ENCODE data around the gene DNM3. TPM values are rescaled to one million over a fixed set of nuclear protein-coding genes. Genes with fewer than 3 reads are reported as not detected.

The DNM3 gene
- total RNA-seq, 1 donor from 2014 or later, result 7.7 TPM

GRCh38 chr1:172179918-172180317 is 338.6 kb downstream of the DNM3 start:
- H3K4me3 Mint-ChIP-seq (ENCODE audit: unreplicated experiment), result no peak overlapping the region

GRCh38 chr1:172180501-172181285 is 339.4 kb downstream of the DNM3 start:
- no peak overlapping the region for H3K27ac Mint-ChIP-seq (ENCODE audit: unreplicated experiment)
- H3K4me1 Mint-ChIP-seq (ENCODE audit: unreplicated experiment), result peaks cover 8% of the 10 kb centered on the region
- H3K36me3 Mint-ChIP-seq (ENCODE audit: low read depth, unreplicated experiment), result no peaks in the 10 kb centered on the region
- H3K27me3 Mint-ChIP-seq (ENCODE audit: unreplicated experiment), result peaks cover 2% of the 10 kb centered on the region
- no peak for DNase-seq (ENCODE audit: low spot score)
- no peak for TF ChIP-seq CTCF (IDR thresholded peaks at IDR 0.05; ENCODE audit: unreplicated experiment)
- H3K9me3 Mint-ChIP-seq (ENCODE audit: unreplicated experiment), result no peaks in the 10 kb centered on the region
- no peak overlapping the region for H3K4me3 Mint-ChIP-seq (ENCODE audit: unreplicated experiment)

More at GRCh38 chr1:172179918-172180317, 338.6 kb downstream of the DNM3 start:
- Mint-ChIP-seq H3K27me3 (ENCODE audit: unreplicated experiment) (peaks cover 2% of the 10 kb centered on the region), H3K36me3 (ENCODE audit: low read depth, unreplicated experiment) (no peaks in the 10 kb centered on the region), H3K27ac (ENCODE audit: unreplicated experiment) (no peak overlapping the region), H3K4me1 (ENCODE audit: unreplicated experiment) (peaks cover 4% of the 10 kb centered on the region), H3K9me3 (ENCODE audit: unreplicated experiment) (no peaks in the 10 kb centered on the region)
- no peak for TF ChIP-seq CTCF (IDR thresholded peaks at IDR 0.05; ENCODE audit: unreplicated experiment)
- DNase-seq (ENCODE audit: low spot score), result no peak

GRCh38 chr1:172184506-172185191 is 343.4 kb downstream of the DNM3 start:
- no peaks in the 10 kb centered on the region for H3K9me3 Mint-ChIP-seq (ENCODE audit: unreplicated experiment)
- H3K4me1 Mint-ChIP-seq (ENCODE audit: unreplicated experiment), result peaks cover 5% of the 10 kb centered on the region
- H3K36me3 Mint-ChIP-seq (ENCODE audit: low read depth, unreplicated experiment), result no peaks in the 10 kb centered on the region
- no peak for TF ChIP-seq CTCF (IDR thresholded peaks at IDR 0.05; ENCODE audit: unreplicated experiment)
- H3K27me3 Mint-ChIP-seq (ENCODE audit: unreplicated experiment), result peaks cover 2% of the 10 kb centered on the region
- DNase-seq (ENCODE audit: low spot score), result no peak
- no peak overlapping the region for H3K4me3 Mint-ChIP-seq (ENCODE audit: unreplicated experiment)
- no peak overlapping the region for H3K27ac Mint-ChIP-seq (ENCODE audit: unreplicated experiment)

GRCh38 chr1:172185211-172185610 is 343.9 kb downstream of the DNM3 start:
- H3K9me3 Mint-ChIP-seq (ENCODE audit: unreplicated experiment), result no peaks in the 10 kb centered on the region
- peaks cover 5% of the 10 kb centered on the region for H3K4me1 Mint-ChIP-seq (ENCODE audit: unreplicated experiment)
- TF ChIP-seq CTCF (IDR thresholded peaks at IDR 0.05; ENCODE audit: unreplicated experiment), result no peak
- H3K27me3 Mint-ChIP-seq (ENCODE audit: unreplicated experiment), result peaks cover 2% of the 10 kb centered on the region
- DNase-seq (ENCODE audit: low spot score), result no peak
- H3K36me3 Mint-ChIP-seq (ENCODE audit: low read depth, unreplicated experiment), result no peaks in the 10 kb centered on the region
- no peak overlapping the region for H3K27ac Mint-ChIP-seq (ENCODE audit: unreplicated experiment)
- H3K4me3 Mint-ChIP-seq (ENCODE audit: unreplicated experiment), result no peak overlapping the region

- TF ChIP-seq CTCF (IDR thresholded peaks at IDR 0.05; ENCODE audit: unreplicated experiment), result no peak
- Mint-ChIP-seq H3K9me3 (ENCODE audit: unreplicated experiment) (no peaks in the 10 kb centered on the region), H3K27me3 (ENCODE audit: unreplicated experiment) (peaks cover 2% of the 10 kb centered on the region), H3K27ac (ENCODE audit: unreplicated experiment) (no peak overlapping the region), H3K4me1 (ENCODE audit: unreplicated experiment) (peaks cover 5% of the 10 kb centered on the region), H3K4me3 (ENCODE audit: unreplicated experiment) (no peak overlapping the region), H3K36me3 (ENCODE audit: low read depth, unreplicated experiment) (no peaks in the 10 kb centered on the region)
- no peak for DNase-seq (ENCODE audit: low spot score)
Measured at GRCh38 chr1:172185996-172186395, 344.7 kb downstream of the DNM3 start.

All from endothelial cell (in vitro differentiated cells).